ENCODE results near the gene MTRF1L. TPM values are rescaled to one million over a fixed set of nuclear protein-coding genes. Genes with fewer than 3 reads are reported as not detected.

Gene MTRF1L
- total RNA-seq, 2 donors from 2014 or later: 20.2 to 23.9 TPM

GRCh38 chr6:152982904-152983636 lies 19.4 kb downstream of the MTRF1L start, which contains the start of gene FBXO5:
FBXO5 (minus strand) TSS chr6:152983041; CDS start chr6:152982959, 82 bp downstream.
- H3K9ac ChIP-seq (ENCODE audit: low read depth in 2 of 2, low read length in 2 of 2): peak within 1 kb of the TSS; percentile 77 to 95

DNA sequence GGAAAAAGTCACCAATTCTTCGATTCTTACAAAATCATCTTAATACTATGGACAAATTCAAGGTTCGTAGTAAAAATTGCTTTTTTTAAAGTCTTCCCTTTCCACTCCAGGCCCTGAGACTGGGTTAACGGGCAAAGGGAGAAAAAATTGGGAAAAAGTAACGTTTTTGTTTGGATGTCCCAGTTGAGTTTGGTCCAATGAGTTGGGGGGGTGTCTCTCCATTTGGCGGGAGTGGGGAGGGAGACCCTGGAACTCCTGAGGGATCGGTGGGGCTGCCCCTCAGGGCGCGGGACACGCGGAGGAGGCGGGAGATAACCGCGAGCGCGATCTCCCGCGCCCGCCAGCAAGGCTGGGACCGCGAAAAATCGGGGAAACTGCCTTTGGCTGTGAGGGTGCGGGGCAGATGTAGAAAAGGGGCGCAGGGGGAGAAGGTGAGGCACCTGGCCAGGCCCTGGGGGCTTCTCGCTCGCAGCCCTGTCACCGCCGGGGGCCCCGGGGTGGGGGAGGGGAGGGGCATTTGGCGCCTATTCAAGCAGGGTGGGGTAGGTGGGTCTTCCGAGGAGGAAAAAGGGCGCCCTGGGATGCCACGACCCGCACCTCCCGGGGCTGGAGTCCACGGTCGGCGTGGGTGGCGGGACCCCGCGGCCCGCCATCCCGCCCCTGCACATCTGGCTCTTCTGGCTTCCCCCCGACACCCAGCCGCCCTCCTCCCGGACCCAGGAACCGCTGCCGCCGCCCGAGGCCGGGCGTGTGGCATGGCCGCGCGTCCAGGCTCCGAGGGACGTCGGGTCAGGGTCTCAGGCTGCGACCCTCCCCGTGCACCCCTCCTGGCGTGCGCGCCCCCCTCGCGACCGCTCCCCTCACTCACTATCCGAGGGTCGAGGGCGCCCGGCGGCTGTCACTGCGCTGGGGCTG lies 20.3 kb downstream of the MTRF1L start:
- Histone ChIP-seq H3K27me3 (no peaks in the 10 kb centered on the region), H3K9me3 (no peaks in the 10 kb centered on the region), H3K9ac (ENCODE audit: low read depth in 2 of 2, low read length in 2 of 2) (no peak overlapping the region), H3K4me3 (peak overlapping the region; percentile 97), H3K36me3 (no peaks in the 10 kb centered on the region), H3K4me1 (peaks cover 7% of the 10 kb centered on the region), H3K27ac (no peak overlapping the region)
- DNase-seq: peak; percentile 44
- intact Hi-C loops (cut with DNase I): no loop called here
- TF ChIP-seq CTCF (IDR thresholded peaks at IDR 0.05): no peak

More at GRCh38 chr6:152982904-152983636, 19.4 kb downstream of the MTRF1L start, which contains the start of gene FBXO5:
- Histone ChIP-seq H3K27me3 (no peaks in the 10 kb centered on the region), H3K4me1 (peaks cover 7% of the 10 kb centered on the region), H3K36me3 (no peaks in the 10 kb centered on the region), H3K4me3 (peak within 1 kb of the TSS; percentile 97), H3K27ac (peak within 1 kb of the TSS; percentile 96), H3K9me3 (no peaks in the 10 kb centered on the region)
- intact Hi-C loops (cut with DNase I): no loop called here
- DNase-seq: peak; percentile 97
- TF ChIP-seq CTCF (IDR thresholded peaks at IDR 0.05): no peak

- Histone ChIP-seq H3K36me3 (no peaks in the 10 kb centered on the region), H3K4me3 (no peak overlapping the region), H3K9me3 (no peaks in the 10 kb centered on the region), H3K4me1 (peaks cover 7% of the 10 kb centered on the region), H3K27me3 (no peaks in the 10 kb centered on the region), H3K27ac (no peak overlapping the region), H3K9ac (ENCODE audit: low read depth in 2 of 2, low read length in 2 of 2) (no peak overlapping the region)
- intact Hi-C loops (cut with DNase I): no loop called here
- no peak for DNase-seq
- no peak for TF ChIP-seq CTCF (IDR thresholded peaks at IDR 0.05)
Measured at GRCh38 chr6:152981219-152981618, 21.3 kb downstream of the MTRF1L start.

GRCh38 chr6:152980656-152981055 lies 21.9 kb downstream of the MTRF1L start:
- Histone ChIP-seq H3K27ac (no peak overlapping the region), H3K9ac (ENCODE audit: low read depth in 2 of 2, low read length in 2 of 2) (no peak overlapping the region), H3K27me3 (no peaks in the 10 kb centered on the region), H3K4me1 (peaks cover 7% of the 10 kb centered on the region), H3K9me3 (no peaks in the 10 kb centered on the region), H3K36me3 (no peaks in the 10 kb centered on the region), H3K4me3 (no peak overlapping the region)
- TF ChIP-seq CTCF (IDR thresholded peaks at IDR 0.05): no peak
- intact Hi-C loops (cut with DNase I): no loop called here
- DNase-seq: no peak

GRCh38 chr6:152979116-152979515 lies 23.4 kb downstream of the MTRF1L start:
- Histone ChIP-seq H3K27ac (no peak overlapping the region), H3K9me3 (no peaks in the 10 kb centered on the region), H3K4me3 (no peak overlapping the region), H3K36me3 (no peaks in the 10 kb centered on the region), H3K4me1 (peaks cover 7% of the 10 kb centered on the region), H3K27me3 (no peaks in the 10 kb centered on the region), H3K9ac (ENCODE audit: low read depth in 2 of 2, low read length in 2 of 2) (no peak overlapping the region)
- intact Hi-C loops (cut with DNase I): no loop called here
- no peak for DNase-seq
- TF ChIP-seq CTCF (IDR thresholded peaks at IDR 0.05): no peak
